HG03439 (cell line): Measurements from ENCODE around the gene GANAB.
"Not testable (repeated sequence)": the region's sequence is repeated elsewhere in the genome, so short reads cannot be mapped to it uniquely, and the experiment has no call there.

Source experiments
- ATAC-seq: cut with Tn5 transposase; IDR thresholded peaks from one replicate; pipeline ENCODE4 v1.9.1; 2021; ENCODE audit warnings: mild to moderate bottlenecking, moderate library complexity; ENCODE audit not compliant: unreplicated experiment

GANAB gene

GRCh38 chr11:62645946-62646824, at the start of gene GANAB:
Gene GANAB (minus strand): TSS chr11:62646613. CDS start chr11:62646599, 14 bp downstream.
- peak; percentile 92 for ATAC-seq

GRCh38 chr11:62694455-62695167, 48.2 kb upstream of the GANAB start:
- ATAC-seq: no peak

GRCh38 chr11:62693624-62694023, 47.2 kb upstream of the GANAB start:
- ATAC-seq: not testable (repeated sequence)

GRCh38 chr11:62689421-62690183, 43.2 kb upstream of the GANAB start, which contains the start of gene LRRN4CL:
Gene LRRN4CL (minus strand): TSS chr11:62689530. CDS start chr11:62688508, 1,022 bp downstream.
- no peak for ATAC-seq

GRCh38 chr11:62688491-62688890, 42.1 kb upstream of the GANAB start:
- no peak for ATAC-seq

- no peak for ATAC-seq
Observed at GRCh38 chr11:62687508-62688396, 41.3 kb upstream of the GANAB start.

GRCh38 chr11:62682518-62682917, 36.1 kb upstream of the GANAB start:
- ATAC-seq: no peak

- peak; percentile 48 for ATAC-seq
Observed at GRCh38 chr11:62680825-62681240, 34.4 kb upstream of the GANAB start.

GRCh38 chr11:62678770-62679696, 32.6 kb upstream of the GANAB start, which contains the start of gene UBXN1:
Gene UBXN1 (minus strand): TSS chr11:62679073. CDS start chr11:62678923, 150 bp downstream.
- peak; percentile 60 for ATAC-seq

GRCh38 chr11:62678433-62678769, 32.0 kb upstream of the GANAB start:
- ATAC-seq: peak; percentile 3

- ATAC-seq: no peak
Observed at GRCh38 chr11:62677714-62678113, 31.3 kb upstream of the GANAB start.

- ATAC-seq: no peak
Observed at GRCh38 chr11:62677156-62677555, 30.7 kb upstream of the GANAB start.

GRCh38 chr11:62676698-62677097, 30.3 kb upstream of the GANAB start:
- ATAC-seq: no peak

GRCh38 chr11:62675415-62675814, 29.0 kb upstream of the GANAB start:
- ATAC-seq: not testable (repeated sequence)

GRCh38 chr11:62673196-62673525, 26.7 kb upstream of the GANAB start:
- ATAC-seq: no peak

- peak; percentile 50 for ATAC-seq
Observed at GRCh38 chr11:62671608-62672389, 25.4 kb upstream of the GANAB start, which contains the start of the genes LBHD1 and UQCC3. Gene LBHD1 (minus strand): TSS chr11:62672267. CDS start chr11:62670031, 2,236 bp downstream. Gene UQCC3 (plus strand): TSS chr11:62671673. CDS start chr11:62671746, 73 bp downstream.

GRCh38 chr11:62671236-62671607, 24.8 kb upstream of the GANAB start:
- ATAC-seq: peak; percentile 6
